WTC11 (cell line): ENCODE measurements around the gene ELMO3.

Source experiments
- AR ChIP-seq: fragments of 250-450 bp; sonication (Bioruptor Pico); IDR thresholded peaks from 2 replicates; pipeline ENCODE4 v1.9.0; 2021; ENCODE audit warnings: mild to moderate bottlenecking
- CTCF ChIP-seq: fragments of 200-600 bp; IDR thresholded peaks from 2 replicates; pipeline ENCODE4 v1.8.0; 2022; ENCODE audit warnings: antibody characterized with exemption
- KAT7 ChIP-seq: sonication (generic); formaldehyde crosslinking; IDR thresholded peaks from 2 replicates; pipeline ENCODE4 v1.8.1; 2023; ENCODE audit warnings: missing genetic modification reagents, mild to moderate bottlenecking, borderline replicate concordance
- TF ChIP-seq, protein P1 (sequence below): sonication (generic); formaldehyde crosslinking; IDR thresholded peaks from 2 replicates; pipeline ENCODE4 v1.8.0; 2022; ENCODE audit warnings: mild to moderate bottlenecking, missing genetic modification reagents

- TF ChIP-seq CTCF (no peak), AR (CRISPR knock-in tag) (no peak), KAT7 (CRISPR knock-in tag) (no peak)
- TF ChIP-seq, protein P1, sequence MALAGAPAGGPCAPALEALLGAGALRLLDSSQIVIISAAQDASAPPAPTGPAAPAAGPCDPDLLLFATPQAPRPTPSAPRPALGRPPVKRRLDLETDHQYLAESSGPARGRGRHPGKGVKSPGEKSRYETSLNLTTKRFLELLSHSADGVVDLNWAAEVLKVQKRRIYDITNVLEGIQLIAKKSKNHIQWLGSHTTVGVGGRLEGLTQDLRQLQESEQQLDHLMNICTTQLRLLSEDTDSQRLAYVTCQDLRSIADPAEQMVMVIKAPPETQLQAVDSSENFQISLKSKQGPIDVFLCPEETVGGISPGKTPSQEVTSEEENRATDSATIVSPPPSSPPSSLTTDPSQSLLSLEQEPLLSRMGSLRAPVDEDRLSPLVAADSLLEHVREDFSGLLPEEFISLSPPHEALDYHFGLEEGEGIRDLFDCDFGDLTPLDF (CRISPR knock-in tag): no peak
Measured at GRCh38 chr16:67209565-67209964, 10.6 kb downstream of the ELMO3 start.
